ENCODE data around the gene MYH15.

GRCh38 chr3:108525971-108526370 lies 15.6 kb upstream of the MYH15 start:
- TF ChIP-seq CTCF (IDR thresholded peaks at IDR 0.05) (no peak), POLR2A (IDR thresholded peaks at IDR 0.05) (no peak), POLR2AphosphoS5 (IDR thresholded peaks at IDR 0.05; ENCODE audit: insufficient read depth in 1 of 2, low read depth in 1 of 2) (no peak)

Data from vagina (tissue), 2 donors.